ENCODE measurements around the gene HBE1. TPM values are rescaled to one million over a fixed set of nuclear protein-coding genes. Genes with fewer than 3 reads are reported as not detected.

Gene HBE1
- total and polyA plus RNA-seq, 8 donors, result 4.2 to 41.6 (median 16.3) TPM; not detected in 2

- Histone ChIP-seq H3K4me3 (no peak overlapping the region), H3K4me1 (no peaks in the 10 kb centered on the region), H3K36me3 (no peaks in the 10 kb centered on the region), H3K27ac (no peak overlapping the region), H3K9me3 (no peaks in the 10 kb centered on the region), H3K27me3 (no peaks in the 10 kb centered on the region)
- no peak for ATAC-seq
- TF ChIP-seq, protein P1, sequence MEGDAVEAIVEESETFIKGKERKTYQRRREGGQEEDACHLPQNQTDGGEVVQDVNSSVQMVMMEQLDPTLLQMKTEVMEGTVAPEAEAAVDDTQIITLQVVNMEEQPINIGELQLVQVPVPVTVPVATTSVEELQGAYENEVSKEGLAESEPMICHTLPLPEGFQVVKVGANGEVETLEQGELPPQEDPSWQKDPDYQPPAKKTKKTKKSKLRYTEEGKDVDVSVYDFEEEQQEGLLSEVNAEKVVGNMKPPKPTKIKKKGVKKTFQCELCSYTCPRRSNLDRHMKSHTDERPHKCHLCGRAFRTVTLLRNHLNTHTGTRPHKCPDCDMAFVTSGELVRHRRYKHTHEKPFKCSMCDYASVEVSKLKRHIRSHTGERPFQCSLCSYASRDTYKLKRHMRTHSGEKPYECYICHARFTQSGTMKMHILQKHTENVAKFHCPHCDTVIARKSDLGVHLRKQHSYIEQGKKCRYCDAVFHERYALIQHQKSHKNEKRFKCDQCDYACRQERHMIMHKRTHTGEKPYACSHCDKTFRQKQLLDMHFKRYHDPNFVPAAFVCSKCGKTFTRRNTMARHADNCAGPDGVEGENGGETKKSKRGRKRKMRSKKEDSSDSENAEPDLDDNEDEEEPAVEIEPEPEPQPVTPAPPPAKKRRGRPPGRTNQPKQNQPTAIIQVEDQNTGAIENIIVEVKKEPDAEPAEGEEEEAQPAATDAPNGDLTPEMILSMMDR (IDR thresholded peaks at IDR 0.05), result no peak
- intact Hi-C loops (cut with DNase I), result no loop called here
- no peak for DNase-seq
Observed at GRCh38 chr11:5232821-5233220, 36.9 kb downstream of the HBE1 start.

DNA sequence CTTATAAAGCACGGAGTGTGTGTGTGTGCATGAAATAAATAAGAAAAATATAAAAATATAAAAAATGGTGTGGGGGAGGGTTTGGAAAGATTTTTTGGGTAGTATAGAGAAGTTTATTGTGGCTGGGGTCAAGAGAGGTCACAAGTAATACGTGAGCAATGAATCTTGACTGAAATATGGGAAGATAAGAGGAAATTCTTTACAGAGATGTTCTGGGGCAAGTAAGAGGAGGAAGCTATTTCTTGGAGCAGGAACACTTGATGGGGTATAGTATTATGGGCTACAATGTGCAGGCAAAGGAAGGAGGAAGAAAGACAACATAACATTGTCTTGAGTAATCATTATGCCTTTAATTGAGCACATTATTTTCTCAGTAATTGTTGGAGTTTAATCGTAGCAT, 37.6 kb downstream of the HBE1 start:
- TF ChIP-seq, protein P1 (IDR thresholded peaks at IDR 0.05), result no peak
- ATAC-seq (no peak), DNase-seq (no peak)
- Histone ChIP-seq H3K27me3 (no peaks in the 10 kb centered on the region), H3K27ac (no peak overlapping the region), H3K4me3 (no peak overlapping the region), H3K4me1 (no peaks in the 10 kb centered on the region), H3K9me3 (no peaks in the 10 kb centered on the region), H3K36me3 (no peaks in the 10 kb centered on the region)
- intact Hi-C loops (cut with DNase I), result no loop called here

- H3K4me3 ChIP-seq, result no peak overlapping the region
- DNase-seq, result no peak
- H3K27me3 ChIP-seq, result no peaks in the 10 kb centered on the region
- no peak for ATAC-seq
- TF ChIP-seq, protein P1 (IDR thresholded peaks at IDR 0.05), result no peak
- no peaks in the 10 kb centered on the region for H3K9me3 ChIP-seq
- H3K27ac ChIP-seq, result no peak overlapping the region
- no peaks in the 10 kb centered on the region for H3K36me3 ChIP-seq
- H3K4me1 ChIP-seq, result no peaks in the 10 kb centered on the region
- intact Hi-C loops (cut with DNase I), result no loop called here
Observed at GRCh38 chr11:5231111-5231510, 38.6 kb downstream of the HBE1 start.

GRCh38 chr11:5230266-5230665, 39.5 kb downstream of the HBE1 start:
- intact Hi-C loops (cut with DNase I), result no loop called here
- no peaks in the 10 kb centered on the region for H3K27me3 ChIP-seq
- TF ChIP-seq, protein P1 (IDR thresholded peaks at IDR 0.05), result no peak
- no peaks in the 10 kb centered on the region for H3K9me3 ChIP-seq
- H3K4me1 ChIP-seq, result no peaks in the 10 kb centered on the region
- DNase-seq, result no peak
- no peak overlapping the region for H3K27ac ChIP-seq
- H3K36me3 ChIP-seq, result no peaks in the 10 kb centered on the region
- H3K4me3 ChIP-seq, result no peak overlapping the region
- ATAC-seq, result no peak

GRCh38 chr11:5229796-5230195, 39.9 kb downstream of the HBE1 start:
- TF ChIP-seq, protein P1 (IDR thresholded peaks at IDR 0.05), result no peak
- H3K27me3 ChIP-seq, result no peaks in the 10 kb centered on the region
- ATAC-seq (no peak), DNase-seq (no peak)
- no peak overlapping the region for H3K4me3 ChIP-seq
- no peaks in the 10 kb centered on the region for H3K4me1 ChIP-seq
- H3K36me3 ChIP-seq, result no peaks in the 10 kb centered on the region
- no peak overlapping the region for H3K27ac ChIP-seq
- intact Hi-C loops (cut with DNase I), result no loop called here
- no peaks in the 10 kb centered on the region for H3K9me3 ChIP-seq
